Loucy (cell line): ENCODE data around the gene TMTC4.

Experiments used
- H2AFZ ChIP-seq: fragments of 200-600 bp; sonication (generic); 2 replicates; pipeline ENCODE4 v1.6.0; 2016; ENCODE audit warnings: antibody characterized with exemption, mild to moderate bottlenecking, low read length, moderate library complexity
- H3F3A ChIP-seq: fragments of 200-600 bp; 2 replicates; pipeline ENCODE4 v1.6.0; 2016; ENCODE audit warnings: antibody characterized with exemption, low read depth, mild to moderate bottlenecking
- H3K27me3 ChIP-seq: fragments of 200-600 bp; sonication (generic); 2 replicates; pipeline ENCODE4 v1.6.1; 2014; ENCODE audit warnings: low read length, mild to moderate bottlenecking; ENCODE audit not compliant: insufficient read depth, poor library complexity, severe bottlenecking
- H3K36me3 ChIP-seq: fragments of 200-600 bp; sonication (generic); 2 replicates; pipeline ENCODE4 v1.6.1; 2016; ENCODE audit warnings: low read length; ENCODE audit not compliant: insufficient read depth
- H3K4me1 ChIP-seq: fragments of 200-600 bp; sonication (generic); 2 replicates; pipeline ENCODE4 v1.5.1; 2014; ENCODE audit warnings: low read length, mild to moderate bottlenecking; ENCODE audit not compliant: insufficient read depth, poor library complexity, severe bottlenecking
- H3K4me2 ChIP-seq: fragments of 200-600 bp; sonication (generic); 2 replicates; pipeline ENCODE4 v1.6.0; 2014; ENCODE audit warnings: antibody characterized with exemption, low read length, low read depth, mild to moderate bottlenecking; ENCODE audit not compliant: poor library complexity, severe bottlenecking
- H3K4me3 ChIP-seq: fragments of 200-600 bp; sonication (generic); 2 replicates; pipeline ENCODE4 v1.5.1; 2014; ENCODE audit warnings: low read length, mild to moderate bottlenecking, mixed read lengths; ENCODE audit not compliant: poor library complexity, severe bottlenecking
- H3K79me2 ChIP-seq: fragments of 200-600 bp; sonication (generic); 2 replicates; pipeline ENCODE4 v1.6.1; 2014; ENCODE audit warnings: low read length; ENCODE audit not compliant: insufficient read depth
- H3K9ac ChIP-seq: fragments of 200-600 bp; sonication (generic); 2 replicates; pipeline ENCODE4 v1.6.0; 2014; ENCODE audit warnings: mild to moderate bottlenecking, low read depth, low read length, moderate library complexity; ENCODE audit not compliant: poor library complexity, severe bottlenecking
- H3K9me2 ChIP-seq: fragments of 200-600 bp; sonication (generic); replicated peaks from 2 replicates; pipeline ENCODE4 v1.6.1; 2016; ENCODE audit warnings: low read depth, low read length, mixed read lengths
- H3K9me3 ChIP-seq: fragments of 200-600 bp; sonication (generic); 2 replicates; pipeline ENCODE4 v1.6.1; 2014; ENCODE audit warnings: mild to moderate bottlenecking, antibody characterized with exemption, low read length, low read depth; ENCODE audit not compliant: insufficient read depth
- H4K20me1 ChIP-seq: fragments of 200-600 bp; sonication (generic); 2 replicates; pipeline ENCODE4 v1.6.0; 2014; ENCODE audit warnings: antibody characterized with exemption, low read length, mild to moderate bottlenecking; ENCODE audit not compliant: insufficient read depth, poor library complexity, severe bottlenecking
- EZH2phosphoT487 ChIP-seq: fragments of 200-600 bp; IDR thresholded peaks from 2 replicates; pipeline ENCODE4 v1.6.1; 2018; ENCODE audit warnings: antibody characterized with exemption, mild to moderate bottlenecking, moderate library complexity, borderline replicate concordance
- TF ChIP-seq, protein P1 (sequence below): fragments of 200-600 bp; sonication (generic); conservative IDR thresholded peaks from 2 replicates; pipeline ENCODE4 v1.5.1; 2014; ENCODE audit warnings: mild to moderate bottlenecking, antibody characterized with exemption, low read length

The TMTC4 gene

DNA sequence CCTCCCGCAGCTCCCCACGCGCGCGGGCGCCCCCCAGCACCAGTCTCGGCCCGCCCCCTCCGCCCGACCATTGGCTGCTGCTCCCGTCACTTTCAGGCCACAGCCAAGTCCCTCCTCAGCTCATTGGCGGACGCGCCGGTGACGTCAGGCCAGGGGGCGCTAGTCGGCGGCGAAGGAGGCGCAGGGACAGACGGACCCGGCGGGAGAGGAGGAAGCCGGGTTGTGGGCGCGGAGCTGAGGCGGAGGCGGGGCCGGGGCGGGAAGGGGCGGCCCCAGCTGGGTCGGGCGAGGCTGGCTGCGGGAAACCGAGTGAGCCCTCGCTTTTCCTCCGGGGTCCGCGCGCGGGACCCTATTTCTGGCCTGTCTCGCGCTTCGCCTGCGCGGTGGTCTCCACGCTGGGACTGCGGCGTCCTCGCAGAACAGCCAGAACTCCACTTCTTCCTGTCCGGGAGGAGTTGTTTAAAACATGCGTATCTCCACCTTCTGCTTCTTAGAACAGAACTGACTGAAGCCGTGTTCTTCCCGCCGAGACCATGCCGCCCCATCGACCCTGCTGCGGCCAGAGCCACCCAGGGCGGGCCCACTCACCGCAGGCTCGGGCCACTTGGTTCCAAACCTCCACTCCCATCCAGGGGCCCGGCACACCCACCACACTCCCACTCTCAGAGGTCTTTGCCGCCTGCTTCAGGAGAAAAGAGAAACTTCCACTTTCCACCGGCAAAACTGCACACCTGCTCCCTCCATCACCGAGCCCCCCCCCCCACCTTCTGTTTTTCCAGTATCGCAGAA is 471 bp upstream of the TMTC4 start:
- peaks cover 39% of the 10 kb centered on the region for H3K79me2 ChIP-seq
- H2AFZ ChIP-seq, result peak overlapping the region; percentile 78
- H3K4me2 ChIP-seq, result peak overlapping the region; percentile 74
- H3K4me3 ChIP-seq, result peak overlapping the region; percentile 77
- H3K27me3 ChIP-seq, result no peaks in the 10 kb centered on the region
- H3F3A ChIP-seq, result no peaks in the 10 kb centered on the region
- TF ChIP-seq, protein P1, sequence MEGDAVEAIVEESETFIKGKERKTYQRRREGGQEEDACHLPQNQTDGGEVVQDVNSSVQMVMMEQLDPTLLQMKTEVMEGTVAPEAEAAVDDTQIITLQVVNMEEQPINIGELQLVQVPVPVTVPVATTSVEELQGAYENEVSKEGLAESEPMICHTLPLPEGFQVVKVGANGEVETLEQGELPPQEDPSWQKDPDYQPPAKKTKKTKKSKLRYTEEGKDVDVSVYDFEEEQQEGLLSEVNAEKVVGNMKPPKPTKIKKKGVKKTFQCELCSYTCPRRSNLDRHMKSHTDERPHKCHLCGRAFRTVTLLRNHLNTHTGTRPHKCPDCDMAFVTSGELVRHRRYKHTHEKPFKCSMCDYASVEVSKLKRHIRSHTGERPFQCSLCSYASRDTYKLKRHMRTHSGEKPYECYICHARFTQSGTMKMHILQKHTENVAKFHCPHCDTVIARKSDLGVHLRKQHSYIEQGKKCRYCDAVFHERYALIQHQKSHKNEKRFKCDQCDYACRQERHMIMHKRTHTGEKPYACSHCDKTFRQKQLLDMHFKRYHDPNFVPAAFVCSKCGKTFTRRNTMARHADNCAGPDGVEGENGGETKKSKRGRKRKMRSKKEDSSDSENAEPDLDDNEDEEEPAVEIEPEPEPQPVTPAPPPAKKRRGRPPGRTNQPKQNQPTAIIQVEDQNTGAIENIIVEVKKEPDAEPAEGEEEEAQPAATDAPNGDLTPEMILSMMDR, result no peak
- TF ChIP-seq EZH2phosphoT487, result no peak
- no peaks in the 10 kb centered on the region for H3K9me2 ChIP-seq
- H3K9ac ChIP-seq, result peak overlapping the region; percentile 66
- H3K4me1 ChIP-seq, result peaks cover 25% of the 10 kb centered on the region
- no peaks in the 10 kb centered on the region for H3K36me3 ChIP-seq
- H4K20me1 ChIP-seq, result peaks cover 10% of the 10 kb centered on the region
- no peaks in the 10 kb centered on the region for H3K9me3 ChIP-seq

DNA sequence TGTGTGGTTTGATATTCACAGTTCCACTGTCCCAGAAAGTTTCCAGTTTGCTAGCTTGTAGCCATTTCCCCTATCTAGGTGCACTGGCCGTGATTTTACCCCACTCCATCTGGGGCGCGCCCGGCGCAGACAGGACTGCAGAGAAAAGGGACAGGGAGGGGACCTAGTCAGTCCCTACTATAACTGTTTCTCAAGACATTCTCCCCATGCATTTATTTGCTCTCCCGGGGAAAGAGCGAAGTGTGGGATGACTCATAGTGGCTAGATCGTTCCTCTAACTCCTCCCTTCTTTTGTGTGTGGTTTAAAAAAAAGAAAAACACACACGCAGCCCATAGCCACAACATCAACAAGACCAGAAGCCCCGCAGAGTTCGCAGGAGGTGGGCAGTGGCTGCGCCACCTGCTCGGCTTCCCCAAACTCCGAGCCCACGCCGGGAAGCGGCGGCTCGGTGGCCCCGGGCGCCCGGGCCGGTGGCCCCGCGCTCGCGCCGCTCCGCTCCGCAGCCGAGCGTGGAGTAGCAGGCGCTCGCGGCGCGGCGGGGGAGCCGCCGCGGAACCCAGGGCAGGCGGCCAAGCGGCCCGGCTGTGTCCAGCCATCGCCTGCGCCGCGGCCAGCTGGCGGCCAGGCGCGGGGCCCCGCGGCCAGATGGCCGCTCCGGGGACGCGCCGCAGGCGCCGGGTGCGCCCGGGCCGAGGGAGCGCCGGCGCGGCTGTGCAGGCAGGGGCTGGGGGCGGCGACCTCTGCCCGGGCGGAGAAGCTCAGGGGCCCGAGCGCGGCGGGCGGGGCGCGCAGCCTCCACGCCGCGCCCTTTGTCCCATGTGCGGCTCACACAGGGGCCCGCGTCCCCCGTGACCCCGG is 653 bp downstream of the TMTC4 start:
- H3K9me2 ChIP-seq, result no peaks in the 10 kb centered on the region
- H3K36me3 ChIP-seq, result no peaks in the 10 kb centered on the region; the same call in 1 of the 2 replicates
- H3F3A ChIP-seq, result no peaks in the 10 kb centered on the region
- peak overlapping the region; percentile 79 for H3K4me3 ChIP-seq
- H3K4me1 ChIP-seq, result peaks cover 25% of the 10 kb centered on the region
- H3K79me2 ChIP-seq, result peaks cover 46% of the 10 kb centered on the region
- H4K20me1 ChIP-seq, result peaks cover 10% of the 10 kb centered on the region
- peak overlapping the region; percentile 72 for H3K9ac ChIP-seq
- TF ChIP-seq, protein P1, result no peak
- no peak for TF ChIP-seq EZH2phosphoT487
- no peaks in the 10 kb centered on the region for H3K9me3 ChIP-seq
- no peaks in the 10 kb centered on the region for H3K27me3 ChIP-seq
- peak overlapping the region; percentile 93 for H3K4me2 ChIP-seq
- H2AFZ ChIP-seq, result peak overlapping the region; percentile 65; the same call in 1 of the 2 replicates

DNA sequence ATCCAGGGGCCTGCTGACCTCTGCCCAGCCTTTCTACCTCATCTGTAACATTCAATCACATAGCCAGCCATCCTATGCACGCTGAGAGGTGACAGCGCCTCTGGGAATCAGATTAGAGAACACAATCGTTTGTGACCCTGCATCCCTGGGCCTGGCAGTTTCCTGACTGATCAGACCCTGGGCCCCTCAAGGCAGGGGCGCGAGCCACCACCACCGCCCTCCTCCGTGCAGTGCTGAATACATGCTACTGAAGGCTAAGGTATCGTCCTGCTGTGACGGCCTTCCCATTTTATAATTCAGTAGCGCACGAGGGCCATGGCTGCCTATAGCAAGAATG is 1.3 kb downstream of the TMTC4 start:
- Histone ChIP-seq H3K9ac (peak overlapping the region; percentile 72), H2AFZ (no peak overlapping the region), H3K9me3 (no peaks in the 10 kb centered on the region), H3K79me2 (peaks cover 50% of the 10 kb centered on the region), H3K4me2 (peak overlapping the region; percentile 93), H3K9me2 (no peaks in the 10 kb centered on the region), H3K27me3 (no peaks in the 10 kb centered on the region), H3K36me3 (no peaks in the 10 kb centered on the region; the same call in 1 of the 2 replicates), H4K20me1 (peaks cover 10% of the 10 kb centered on the region), H3K4me3 (peak overlapping the region; percentile 79), H3F3A (no peaks in the 10 kb centered on the region), H3K4me1 (peaks cover 25% of the 10 kb centered on the region)
- no peak for TF ChIP-seq EZH2phosphoT487
- TF ChIP-seq, protein P1, result no peak
